Neural progenitor cell (in vitro differentiated cells): ENCODE data around the gene PLA2G4A.

Experiments used
- EZH2 ChIP-seq: fragments of 200-600 bp; sonication (generic); IDR thresholded peaks from 2 replicates; pipeline ENCODE4 v1.6.1; 2017; ENCODE audit warnings: antibody characterized with exemption, mild to moderate bottlenecking, moderate library complexity
- EZH2phosphoT487 ChIP-seq: fragments of 200-600 bp; sonication (generic); IDR thresholded peaks from 2 replicates; pipeline ENCODE4 v1.6.1; 2017; ENCODE audit warnings: antibody characterized with exemption
- TF ChIP-seq, protein P1 (sequence below): fragments of 200-600 bp; sonication (generic); IDR thresholded peaks from 2 replicates; pipeline ENCODE4 v1.5.1; 2017; ENCODE audit warnings: antibody characterized with exemption, mild to moderate bottlenecking

DNA sequence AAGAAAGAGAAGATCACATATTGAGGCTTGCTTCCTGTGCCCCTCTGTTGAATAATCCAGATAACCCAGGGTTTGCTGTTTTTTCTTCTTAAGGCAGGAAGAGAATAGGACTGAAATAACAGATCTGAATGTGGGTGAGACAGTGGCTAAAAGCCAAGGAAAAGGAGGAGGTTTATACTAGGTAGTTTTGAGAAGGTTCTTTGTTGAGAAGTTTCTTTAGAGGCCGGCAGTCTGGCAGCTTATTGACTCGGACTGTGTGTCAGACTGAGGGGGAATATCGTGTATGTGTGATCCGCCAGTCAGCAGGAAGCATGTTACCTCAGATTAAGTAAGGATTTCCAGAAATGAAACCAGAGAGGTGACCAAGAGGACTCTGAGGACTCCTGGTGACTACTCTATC is 119.8 kb downstream of the PLA2G4A start:
- TF ChIP-seq, protein P1, sequence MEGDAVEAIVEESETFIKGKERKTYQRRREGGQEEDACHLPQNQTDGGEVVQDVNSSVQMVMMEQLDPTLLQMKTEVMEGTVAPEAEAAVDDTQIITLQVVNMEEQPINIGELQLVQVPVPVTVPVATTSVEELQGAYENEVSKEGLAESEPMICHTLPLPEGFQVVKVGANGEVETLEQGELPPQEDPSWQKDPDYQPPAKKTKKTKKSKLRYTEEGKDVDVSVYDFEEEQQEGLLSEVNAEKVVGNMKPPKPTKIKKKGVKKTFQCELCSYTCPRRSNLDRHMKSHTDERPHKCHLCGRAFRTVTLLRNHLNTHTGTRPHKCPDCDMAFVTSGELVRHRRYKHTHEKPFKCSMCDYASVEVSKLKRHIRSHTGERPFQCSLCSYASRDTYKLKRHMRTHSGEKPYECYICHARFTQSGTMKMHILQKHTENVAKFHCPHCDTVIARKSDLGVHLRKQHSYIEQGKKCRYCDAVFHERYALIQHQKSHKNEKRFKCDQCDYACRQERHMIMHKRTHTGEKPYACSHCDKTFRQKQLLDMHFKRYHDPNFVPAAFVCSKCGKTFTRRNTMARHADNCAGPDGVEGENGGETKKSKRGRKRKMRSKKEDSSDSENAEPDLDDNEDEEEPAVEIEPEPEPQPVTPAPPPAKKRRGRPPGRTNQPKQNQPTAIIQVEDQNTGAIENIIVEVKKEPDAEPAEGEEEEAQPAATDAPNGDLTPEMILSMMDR, result no peak
- TF ChIP-seq EZH2 (no peak), EZH2phosphoT487 (no peak)
